Lower leg skin (tissue), 3 donors: ENCODE measurements around the gene ERN1.

Experiments used
- CTCF ChIP-seq, 3 donors: fragments of 450-650 bp; IDR thresholded peaks; one replicate each; pipeline ENCODE4 v1.5.1; 2016; ENCODE audit warnings: antibody characterized with exemption in 3 of 3, mild to moderate bottlenecking in 3 of 3, moderate library complexity in 2 of 3
- POLR2A ChIP-seq, 2 donors: fragments of 450-650 bp; IDR thresholded peaks; one replicate each; pipeline ENCODE4 v1.6.1; 2016 to 2017; ENCODE audit warnings: antibody characterized with exemption in 2 of 2, mild to moderate bottlenecking in 1 of 2, moderate library complexity in 1 of 2

DNA sequence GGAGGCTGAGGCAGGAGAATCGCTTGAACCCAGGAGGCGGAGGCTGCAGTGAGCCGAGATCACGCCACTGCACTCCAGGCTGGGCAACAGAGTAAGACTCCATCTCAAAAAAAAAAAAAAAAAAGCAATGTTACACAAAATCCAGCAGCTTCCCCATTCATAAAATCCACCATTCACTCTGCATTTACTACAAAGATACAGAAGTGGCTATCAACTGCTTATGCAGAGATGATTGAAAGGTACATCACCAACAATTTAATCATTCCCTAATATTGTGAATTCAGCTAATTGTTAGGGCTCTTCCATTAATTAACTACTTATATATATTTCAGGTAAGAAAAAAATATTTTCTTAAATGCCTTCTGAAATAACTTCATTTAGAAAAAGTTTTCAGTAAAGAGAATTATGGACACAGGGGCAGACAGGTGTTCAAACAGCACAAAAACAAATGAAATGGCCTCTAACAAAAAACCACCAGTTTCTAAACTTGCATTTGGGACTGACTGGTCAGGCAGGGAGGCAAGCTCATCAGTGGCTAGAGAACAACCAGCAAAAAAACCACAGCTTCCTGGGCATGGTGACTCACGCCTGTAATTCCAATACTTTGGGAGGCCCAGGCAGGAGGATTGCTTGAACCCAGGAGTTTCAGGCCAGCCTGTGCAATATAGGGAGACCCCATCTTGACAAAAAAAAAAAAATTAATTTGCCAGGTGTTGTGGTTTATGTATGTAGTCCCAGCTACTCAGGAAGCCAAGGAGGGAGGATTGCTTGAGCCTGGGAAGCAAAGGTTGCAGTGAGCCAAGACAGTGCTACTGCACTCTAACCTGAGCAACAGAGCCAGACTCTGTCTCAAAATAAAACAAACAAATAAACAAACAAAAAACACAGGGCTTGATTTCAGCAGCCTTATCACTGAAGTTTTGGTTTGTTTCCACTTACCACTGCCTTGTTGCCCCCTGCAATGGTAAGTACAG lies 26.3 kb downstream of the ERN1 start:
- TF ChIP-seq CTCF (IDR thresholded peaks at IDR 0.05) (no peak), POLR2A (IDR thresholded peaks at IDR 0.05) (no peak)
